Gastroesophageal sphincter (tissue), 3 donors: ENCODE data around the gene OR2M7.

Source experiments
- EP300 ChIP-seq: sonication (generic); formaldehyde crosslinking; IDR thresholded peaks from one replicate; pipeline ENCODE4 v1.6.1; 2017; ENCODE audit warnings: antibody characterized with exemption, mild to moderate bottlenecking
- POLR2A ChIP-seq, 2 donors: fragments of 450-650 bp; IDR thresholded peaks; one replicate each; pipeline ENCODE4 v1.6.1; 2017; ENCODE audit warnings: antibody characterized with exemption in 2 of 2, mild to moderate bottlenecking in 2 of 2, moderate library complexity in 1 of 2
- POLR2AphosphoS5 ChIP-seq: sonication (generic); formaldehyde crosslinking; IDR thresholded peaks from one replicate; pipeline ENCODE4 v1.6.1; 2017; ENCODE audit warnings: antibody characterized with exemption
- TF ChIP-seq, protein P1 (sequence below), 4 experiments: fragments of 200-600 bp in 2 of 4; fragments of 450-650 bp in 2 of 4; sonication (generic) in 1 of 4; IDR thresholded peaks; one replicate each; pipeline ENCODE4 v1.5.1; 2017 to 2019; ENCODE audit warnings: antibody characterized with exemption in 4 of 4, mild to moderate bottlenecking in 2 of 4, moderate library complexity in 2 of 4

DNA sequence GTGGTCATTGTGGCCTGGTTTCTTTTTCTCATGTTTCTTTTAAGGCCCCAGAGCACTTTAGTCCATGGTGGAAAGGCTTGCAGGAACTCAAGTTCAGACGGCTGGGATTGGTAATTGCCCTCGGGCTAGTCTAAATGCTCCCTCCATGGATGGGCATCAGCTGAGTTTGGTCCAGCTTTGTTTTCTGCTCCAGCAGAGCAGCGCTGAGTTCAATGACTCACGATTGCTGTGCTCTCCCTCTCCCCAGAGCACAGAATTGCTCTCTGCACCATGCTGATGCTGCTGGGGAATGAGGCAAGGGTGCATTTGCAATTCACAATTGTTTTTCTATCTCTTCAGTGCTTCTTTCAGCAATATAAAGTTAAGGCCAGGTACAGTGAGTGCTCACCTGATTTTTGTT, 49.4 kb upstream of the OR2M7 start:
- TF ChIP-seq, protein P1, sequence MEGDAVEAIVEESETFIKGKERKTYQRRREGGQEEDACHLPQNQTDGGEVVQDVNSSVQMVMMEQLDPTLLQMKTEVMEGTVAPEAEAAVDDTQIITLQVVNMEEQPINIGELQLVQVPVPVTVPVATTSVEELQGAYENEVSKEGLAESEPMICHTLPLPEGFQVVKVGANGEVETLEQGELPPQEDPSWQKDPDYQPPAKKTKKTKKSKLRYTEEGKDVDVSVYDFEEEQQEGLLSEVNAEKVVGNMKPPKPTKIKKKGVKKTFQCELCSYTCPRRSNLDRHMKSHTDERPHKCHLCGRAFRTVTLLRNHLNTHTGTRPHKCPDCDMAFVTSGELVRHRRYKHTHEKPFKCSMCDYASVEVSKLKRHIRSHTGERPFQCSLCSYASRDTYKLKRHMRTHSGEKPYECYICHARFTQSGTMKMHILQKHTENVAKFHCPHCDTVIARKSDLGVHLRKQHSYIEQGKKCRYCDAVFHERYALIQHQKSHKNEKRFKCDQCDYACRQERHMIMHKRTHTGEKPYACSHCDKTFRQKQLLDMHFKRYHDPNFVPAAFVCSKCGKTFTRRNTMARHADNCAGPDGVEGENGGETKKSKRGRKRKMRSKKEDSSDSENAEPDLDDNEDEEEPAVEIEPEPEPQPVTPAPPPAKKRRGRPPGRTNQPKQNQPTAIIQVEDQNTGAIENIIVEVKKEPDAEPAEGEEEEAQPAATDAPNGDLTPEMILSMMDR (IDR thresholded peaks at IDR 0.05), result no peak
- no peak for TF ChIP-seq POLR2AphosphoS5
- no peak for TF ChIP-seq POLR2A (IDR thresholded peaks at IDR 0.05)
- TF ChIP-seq EP300, result no peak
